ENCODE measurements around the gene GARRE1.

GARRE1 gene

GRCh38 chr19:34263745-34264237 lies 9.4 kb downstream of the GARRE1 start:
- TF ChIP-seq CTCF (IDR thresholded peaks at IDR 0.05; ENCODE audit: low read depth, low read length, missing control alignments) = no peak
- H3K4me3 ChIP-seq (ENCODE audit: low read depth, low read length) = no peak overlapping the region

GRCh38 chr19:34265221-34265650 lies 10.9 kb downstream of the GARRE1 start:
- no peak for DNase-seq (ENCODE audit: low read depth)
- no peak overlapping the region for H3K4me3 ChIP-seq (ENCODE audit: low read depth, low read length)
- TF ChIP-seq CTCF (IDR thresholded peaks at IDR 0.05; ENCODE audit: low read depth, low read length, missing control alignments) = no peak

More at GRCh38 chr19:34263745-34264237, 9.4 kb downstream of the GARRE1 start:
- DNase-seq (ENCODE audit: low read depth) = no peak

GRCh38 chr19:34269081-34269480 lies 14.7 kb downstream of the GARRE1 start:
- no peak overlapping the region; the same call in 1 of the 2 replicates for H3K4me3 ChIP-seq (ENCODE audit: low read depth, low read length)
- DNase-seq (ENCODE audit: low read depth) = no peak
- TF ChIP-seq CTCF (IDR thresholded peaks at IDR 0.05; ENCODE audit: low read depth, low read length, missing control alignments) = no peak

GRCh38 chr19:34269489-34269888 lies 15.1 kb downstream of the GARRE1 start:
- DNase-seq (ENCODE audit: low read depth) = no peak
- no peak for TF ChIP-seq CTCF (IDR thresholded peaks at IDR 0.05; ENCODE audit: low read depth, low read length, missing control alignments)
- H3K4me3 ChIP-seq (ENCODE audit: low read depth, low read length) = peak overlapping the region; percentile 23; the same call in 1 of the 2 replicates

- H3K4me3 ChIP-seq (ENCODE audit: low read depth, low read length) = peak overlapping the region; percentile 23
- TF ChIP-seq CTCF (IDR thresholded peaks at IDR 0.05; ENCODE audit: low read depth, low read length, missing control alignments) = no peak
- DNase-seq (ENCODE audit: low read depth) = peak; percentile 79
These were observed 15.7 kb downstream of the GARRE1 start for GRCh38 chr19:34269968-34270621.

- no peak overlapping the region for H3K4me3 ChIP-seq (ENCODE audit: low read depth, low read length)
- no peak for TF ChIP-seq CTCF (IDR thresholded peaks at IDR 0.05; ENCODE audit: low read depth, low read length, missing control alignments)
These were observed 18.8 kb downstream of the GARRE1 start for GRCh38 chr19:34273121-34273520.

More at GRCh38 chr19:34273121-34273520, 18.8 kb downstream of the GARRE1 start:
- DNase-seq (ENCODE audit: low read depth) = no peak
